Gastroesophageal sphincter (tissue), 3 donors: ENCODE results near the gene ARHGAP18.

Source experiments
- CTCF ChIP-seq, 4 experiments: fragments of 200-600 bp in 2 of 4; fragments of 450-650 bp in 2 of 4; sonication (generic) in 1 of 4; IDR thresholded peaks; one replicate each; pipeline ENCODE4 v1.5.1; 2017 to 2019; ENCODE audit warnings: antibody characterized with exemption in 4 of 4, mild to moderate bottlenecking in 2 of 4, moderate library complexity in 2 of 4
- EP300 ChIP-seq: sonication (generic); formaldehyde crosslinking; IDR thresholded peaks from one replicate; pipeline ENCODE4 v1.6.1; 2017; ENCODE audit warnings: antibody characterized with exemption, mild to moderate bottlenecking
- POLR2A ChIP-seq, 2 donors: fragments of 450-650 bp; IDR thresholded peaks; one replicate each; pipeline ENCODE4 v1.6.1; 2017; ENCODE audit warnings: antibody characterized with exemption in 2 of 2, mild to moderate bottlenecking in 2 of 2, moderate library complexity in 1 of 2

- TF ChIP-seq POLR2A (IDR thresholded peaks at IDR 0.05) (no peak), EP300 (no peak), CTCF (IDR thresholded peaks at IDR 0.05) (no peak)
Measured at GRCh38 chr6:129605095-129605494, 104.9 kb downstream of the ARHGAP18 start.
